Measurements from ENCODE around the gene GMPPB. TPM values are rescaled to one million over a fixed set of nuclear protein-coding genes. Genes with fewer than 3 reads are reported as not detected.
A peak's percentile ranks its signal among the peaks of the same experiment; 100 is the strongest.

GMPPB gene
- total RNA-seq, 1 experiment from 2014 or later: 8.7 TPM

- peak; percentile 95 for DNase-seq (ENCODE audit: extremely low read depth, low read depth)
These were observed 49.8 kb downstream of the GMPPB start, which contains the start of gene APEH for GRCh38 chr3:49673715-49674496. Gene APEH (plus strand): TSS chr3:49674351. CDS start chr3:49674402, 51 bp downstream.

DNA sequence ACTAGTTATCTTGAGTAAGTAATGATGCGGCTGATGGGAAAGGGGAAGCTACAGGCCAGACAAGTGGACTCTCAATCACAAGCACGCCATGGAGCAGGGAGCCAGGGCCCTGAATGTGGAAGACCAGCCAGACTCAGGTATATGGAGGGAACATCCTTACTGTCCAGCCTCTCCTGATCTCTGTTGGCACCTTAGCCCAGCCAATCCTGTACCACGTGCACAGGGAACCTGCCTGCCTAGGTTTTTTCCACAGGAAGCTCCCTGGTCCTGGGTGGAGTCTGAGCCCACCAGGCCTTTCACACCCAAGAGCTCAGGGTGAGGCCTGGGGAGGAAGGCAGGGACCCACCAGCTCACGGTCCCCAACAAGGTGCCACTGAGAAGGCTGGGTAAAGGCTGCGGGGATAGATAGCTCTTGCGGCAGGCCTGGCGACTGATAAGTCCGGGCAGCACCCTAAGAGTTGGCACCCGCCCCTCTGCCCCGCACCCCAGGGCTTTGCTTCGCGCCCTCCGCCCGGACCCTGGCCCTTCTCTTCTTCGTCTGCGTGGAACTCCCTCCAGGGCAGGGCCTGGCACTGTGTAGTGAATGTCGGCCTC is 50.5 kb downstream of the GMPPB start:
- DNase-seq (ENCODE audit: extremely low read depth, low read depth): no peak

- peak; percentile 39 for DNase-seq (ENCODE audit: extremely low read depth, low read depth)
These were observed 52.2 kb downstream of the GMPPB start for GRCh38 chr3:49671291-49672288.

DNA sequence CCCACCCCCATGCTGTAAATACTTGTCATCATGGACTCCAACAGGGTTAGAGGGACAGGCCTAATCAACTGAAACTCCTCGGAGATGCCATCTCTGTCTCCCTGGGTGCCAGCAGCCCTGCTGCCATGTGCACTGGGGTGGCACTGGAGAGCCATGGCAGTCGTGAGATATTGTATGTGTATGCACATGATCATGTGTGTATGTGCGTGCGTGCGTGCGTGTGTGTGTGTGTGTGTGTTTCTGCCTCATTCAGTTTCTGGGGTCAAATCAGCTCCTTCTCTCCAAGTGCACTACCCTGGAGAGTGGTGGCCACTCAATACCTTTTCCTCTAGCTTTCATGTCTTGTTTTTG is 52.8 kb downstream of the GMPPB start:
- DNase-seq (ENCODE audit: extremely low read depth, low read depth): no peak

Small RNA genes lying within 50 kb of the gene (small RNA-seq; reads per million reads assigned to genes)
- gene AMIGO3: 0 reads per million in 2 experiments
- 0 to 0.04 reads per million in 2 experiments for gene COX6CP14

Other genes starting within 250 kb of the GMPPB start
- gene BSN, start 169.5 kb downstream of the GMPPB start, total RNA-seq (2014; rRNA removed; shearing (Covaris generic)): 0.05 and 0.12 TPM in 2 replicates
- 72.8 and 89.8 TPM in 2 replicates for gene APEH, start 49.6 kb downstream of the GMPPB start, total RNA-seq (2014; rRNA removed; shearing (Covaris generic))
- gene MST1, start 34.5 kb downstream of the GMPPB start, total RNA-seq (2014; rRNA removed; shearing (Covaris generic)): 3.2 and 4.0 TPM in 2 replicates
- 18.2 and 18.6 TPM in 2 replicates for gene RNF123, start 34.4 kb downstream of the GMPPB start, total RNA-seq (2014; rRNA removed; shearing (Covaris generic))
- gene AMIGO3, start 4.3 kb downstream of the GMPPB start, total RNA-seq (2014; rRNA removed; shearing (Covaris generic)): not detected in 2 replicates
- 13.3 and 13.4 TPM in 2 replicates for gene IP6K1, start 62.6 kb upstream of the GMPPB start, total RNA-seq (2014; rRNA removed; shearing (Covaris generic))
- gene CDHR4, start 75.9 kb upstream of the GMPPB start, total RNA-seq (2014; rRNA removed; shearing (Covaris generic)): not detected in 2 replicates
- 0.10 and 0.26 TPM in 2 replicates for gene INKA1, start 79.3 kb upstream of the GMPPB start, total RNA-seq (2014; rRNA removed; shearing (Covaris generic))
- gene UBA7, start 90.0 kb upstream of the GMPPB start, total RNA-seq (2014; rRNA removed; shearing (Covaris generic)): 1.4 and 2.2 TPM in 2 replicates
- gene TRAIP, start 132.6 kb upstream of the GMPPB start, total RNA-seq (2014; rRNA removed; shearing (Covaris generic)): 5.3 and 5.7 TPM in 2 replicates
- gene CAMKV, start 146.0 kb upstream of the GMPPB start, total RNA-seq (2014; rRNA removed; shearing (Covaris generic)): 0.26 TPM in 1 of 2 replicates, not detected in the other
- gene MST1R, start 179.9 kb upstream of the GMPPB start, total RNA-seq (2014; rRNA removed; shearing (Covaris generic)): 0.69 and 0.82 TPM in 2 replicates
- gene MON1A, start 205.9 kb upstream of the GMPPB start, total RNA-seq (2014; rRNA removed; shearing (Covaris generic)): 8.9 and 10.8 TPM in 2 replicates
- gene RBM6, start 216.2 kb upstream of the GMPPB start, total RNA-seq (2014; rRNA removed; shearing (Covaris generic)): 24.6 and 33.8 TPM in 2 replicates

Data from NCI-H460 (cell line).